Natural killer cell (primary cell): ENCODE data around the gene PSMD11. TPM values are rescaled to one million over a fixed set of nuclear protein-coding genes. Genes with fewer than 3 reads are reported as not detected.

Source experiments
- ATAC-seq, 3 donors: fragments of 150-1000 bp in 2 of 3; fragments of 200-7000 bp in 1 of 3; cut with Tn5 transposase; 1 replicate in 1 of 3; 2 replicates in 2 of 3; pipeline ENCODE4 v1.10.0; 2021; ENCODE audit warnings: mild to moderate bottlenecking in 2 of 3, moderate library complexity in 2 of 3
- DNase-seq, 2 donors: peaks; one replicate each; pipeline versions ENCODE4 v3.0.0 to v3.0.0-alpha.2; 2013 to 2021; ENCODE audit warnings: mixed read lengths in 1 of 2
- H3K27ac ChIP-seq: one replicate; pipeline ENCODE4 v1.5.1; 2013; ENCODE audit warnings: mild to moderate bottlenecking, low read length
- H3K27me3 ChIP-seq: one replicate; pipeline ENCODE4 v1.6.1; 2013; ENCODE audit warnings: low read length; ENCODE audit not compliant: control insufficient read depth, insufficient read depth
- H3K36me3 ChIP-seq: one replicate; pipeline ENCODE4 v1.6.1; 2013; ENCODE audit warnings: low read length; ENCODE audit not compliant: control insufficient read depth, insufficient read depth
- H3K4me1 ChIP-seq: one replicate; pipeline ENCODE4 v1.6.1; 2013; ENCODE audit warnings: low read length; ENCODE audit not compliant: control insufficient read depth, insufficient read depth
- H3K4me3 ChIP-seq: one replicate; pipeline ENCODE4 v1.5.1; 2013; ENCODE audit warnings: low read length
- H3K9me3 ChIP-seq: one replicate; pipeline ENCODE4 v1.6.1; 2013; ENCODE audit warnings: low read length; ENCODE audit not compliant: control insufficient read depth, insufficient read depth
- H3K27ac Mint-ChIP-seq, 2 donors: one replicate each; pipeline ENCODE4 v1.8.0; 2022; ENCODE audit warnings: mild to moderate bottlenecking in 2 of 2, mixed read lengths in 2 of 2, moderate library complexity in 1 of 2
- H3K27me3 Mint-ChIP-seq, 2 donors: one replicate each; pipeline ENCODE4 v1.8.0; 2022; ENCODE audit warnings: low read depth in 2 of 2, mixed read lengths in 2 of 2
- H3K36me3 Mint-ChIP-seq: one replicate; pipeline ENCODE4 v1.8.0; 2022; ENCODE audit warnings: mixed read lengths
- H3K4me1 Mint-ChIP-seq, 2 donors: one replicate each; pipeline ENCODE4 v1.8.0; 2022; ENCODE audit warnings: mixed read lengths in 2 of 2
- H3K4me3 Mint-ChIP-seq: one replicate; pipeline ENCODE4 v1.8.0; 2022; ENCODE audit warnings: mild to moderate bottlenecking, moderate library complexity, mixed read lengths
- H3K9me3 Mint-ChIP-seq, 2 donors: one replicate each; pipeline ENCODE4 v1.8.0; 2022; ENCODE audit warnings: mixed read lengths in 2 of 2
- CTCF ChIP-seq: fragments of 200-600 bp; IDR thresholded peaks from one replicate; pipeline ENCODE4 v1.8.0; 2022; ENCODE audit warnings: antibody characterized with exemption
- WGBS: methylation state at CpG from one replicate; pipeline ENCODE4 v1.1.7; 2013; ENCODE audit warnings: missing lambda C conversion rate; ENCODE audit not compliant: insufficient coverage; 5-methylcytosine and 5-hydroxymethylcytosine counted together
- intact Hi-C: fragments of 100-400 bp; cut with micrococcal nuclease; formaldehyde crosslinking; loops from one replicate; pipeline ENCODE4 v1.14.2; 2022
- total RNA-seq, 4 donors: library from RNA; stranded (reverse); fragments of 120-200 nt in 1 of 4; gene quantifications; one replicate each; pipeline versions ENCODE4 v1.2.3 to v1.2.4, GENCODE V29; 2013 to 2022

PSMD11 gene
- total RNA-seq, 3 donors from 2014 or later (not counting 1 experiment from before 2014, with no cell fraction given) = 83.4 to 108 (median 105) TPM

GRCh38 chr17:32515677-32516383 lies 71.5 kb downstream of the PSMD11 start:
- Histone ChIP-seq H3K9me3 (no peaks in the 10 kb centered on the region), H3K36me3 (no peaks in the 10 kb centered on the region), H3K4me3 (no peak overlapping the region), H3K27me3 (no peaks in the 10 kb centered on the region), H3K27ac (peak overlapping the region; percentile 65), H3K4me1 (peaks cover 70% of the 10 kb centered on the region)
- peak overlapping the region; percentile 35 for H3K4me3 Mint-ChIP-seq
- DNase-seq = peak in 1 of 2 donors; percentile 71
- H3K36me3 Mint-ChIP-seq = no peaks in the 10 kb centered on the region
- no peak for TF ChIP-seq CTCF
- peaks cover 69 to 74% of the 10 kb centered on the region in 2 donors for H3K4me1 Mint-ChIP-seq
- no peaks in the 10 kb centered on the region for H3K27me3 Mint-ChIP-seq
- WGBS = 74% methylated on average over 4 of the region's 4 CpGs
- no peaks in the 10 kb centered on the region for H3K9me3 Mint-ChIP-seq
- H3K27ac Mint-ChIP-seq = peak overlapping the region; percentile 91 to 98
- intact Hi-C loops = loop anchor here (5.0 kb wide), 1 partner anchor 36 kb away; no protein-coding TSS in a partner anchor
- ATAC-seq = no peak

- DNase-seq = no peak
- no peak overlapping the region for H3K4me3 Mint-ChIP-seq
- no peaks in the 10 kb centered on the region for H3K27me3 Mint-ChIP-seq
- no peaks in the 10 kb centered on the region for H3K36me3 Mint-ChIP-seq
- no peaks in the 10 kb centered on the region for H3K9me3 ChIP-seq
- H3K4me1 Mint-ChIP-seq = peaks cover 68 to 73% of the 10 kb centered on the region in 2 donors
- WGBS = 59% methylated on average over 2 of the region's 2 CpGs
- no peak for TF ChIP-seq CTCF
- H3K36me3 ChIP-seq = no peaks in the 10 kb centered on the region
- intact Hi-C loops = loop anchor here (5.0 kb wide), 1 partner anchor 36 kb away; no protein-coding TSS in a partner anchor
- ATAC-seq = no peak
- H3K27me3 ChIP-seq = no peaks in the 10 kb centered on the region
- H3K27ac Mint-ChIP-seq = peak overlapping the region; percentile 91 to 98
- no peak overlapping the region for H3K4me3 ChIP-seq
- H3K9me3 Mint-ChIP-seq = no peaks in the 10 kb centered on the region
- H3K4me1 ChIP-seq = peaks cover 70% of the 10 kb centered on the region
- H3K27ac ChIP-seq = peak overlapping the region; percentile 65
Measured at GRCh38 chr17:32516450-32516849, 72.1 kb downstream of the PSMD11 start.

- WGBS = 50% methylated on average over 12 of the region's 12 CpGs
- peaks cover 70% of the 10 kb centered on the region for H3K4me1 ChIP-seq
- Mint-ChIP-seq H3K9me3 (no peaks in the 10 kb centered on the region), H3K36me3 (no peaks in the 10 kb centered on the region), H3K27ac (peak overlapping the region; percentile 91 to 98), H3K4me3 (peak overlapping the region; percentile 74), H3K4me1 (peaks cover 63 to 68% of the 10 kb centered on the region in 2 donors), H3K27me3 (no peaks in the 10 kb centered on the region)
- H3K9me3 ChIP-seq = no peaks in the 10 kb centered on the region
- intact Hi-C loops = loop anchor here (1.0 to 5.0 kb wide), 2 partner anchors 14 to 35 kb away; no protein-coding TSS in a partner anchor
- no peak overlapping the region for H3K4me3 ChIP-seq
- no peak for TF ChIP-seq CTCF
- DNase-seq (peak in 1 of 2 donors; percentile 50), ATAC-seq (peak in 1 of 3 donors; percentile 29)
- peak overlapping the region; percentile 65 for H3K27ac ChIP-seq
- no peaks in the 10 kb centered on the region for H3K36me3 ChIP-seq
- no peaks in the 10 kb centered on the region for H3K27me3 ChIP-seq
Measured at GRCh38 chr17:32516940-32517701, 72.8 kb downstream of the PSMD11 start.
